ENCODE data around the gene CSRP2. TPM values are rescaled to one million over a fixed set of nuclear protein-coding genes. Genes with fewer than 3 reads are reported as not detected.
A peak's percentile ranks its signal among the peaks of the same experiment; 100 is the strongest.

Gene CSRP2
- total RNA-seq, 2 donors from 2014 or later = 75.0 to 93.5 TPM

DNA sequence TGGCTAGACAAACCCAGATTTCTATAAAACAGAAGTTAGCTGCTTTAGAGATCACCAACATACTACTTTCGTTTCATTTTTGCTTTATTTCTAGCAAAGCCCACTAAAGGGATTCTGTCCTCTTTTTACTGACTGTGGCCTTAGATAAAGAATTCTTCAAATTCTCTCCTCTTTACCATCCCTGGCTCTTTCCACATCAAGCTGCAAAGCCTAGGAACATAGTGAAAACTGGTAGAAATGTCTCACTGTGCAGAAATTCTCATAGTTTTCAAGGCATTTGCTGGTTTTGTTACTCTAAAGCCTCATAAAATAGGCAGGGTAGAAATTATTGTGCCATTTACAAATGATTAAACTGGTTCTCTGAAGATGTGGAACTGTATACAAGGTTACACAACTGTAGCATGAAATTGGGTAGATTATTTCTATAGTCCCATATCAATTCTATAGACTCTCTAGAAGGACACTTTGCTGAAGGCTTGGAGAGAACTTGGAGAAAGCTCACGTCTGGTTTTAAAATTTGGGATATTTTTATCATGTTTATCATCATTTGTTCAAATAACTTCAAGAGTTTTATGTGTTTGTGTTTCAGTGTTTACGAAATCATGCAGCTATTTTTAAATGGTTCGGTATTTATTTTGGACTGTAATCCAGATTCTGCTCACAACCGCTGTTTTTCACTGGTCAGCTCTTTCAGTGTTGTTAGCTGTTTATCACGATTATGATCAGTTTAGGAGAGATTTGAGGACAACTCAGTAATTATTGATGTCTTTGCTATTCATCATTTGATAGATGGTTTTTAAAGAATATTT is 36.7 kb upstream of the CSRP2 start:
- Histone ChIP-seq H3K36me3 (no peaks in the 10 kb centered on the region), H3K27me3 (replicated peaks; ENCODE audit: insufficient read depth) (no peaks in the 10 kb centered on the region), H3K4me3 (peak overlapping the region; percentile 2), H3K4me1 (ENCODE audit: control insufficient read depth in 1 of 2, low read depth in 2 of 2) (peaks cover 12 to 62% of the 10 kb centered on the region in 2 donors), H3K27ac (peak overlapping the region; percentile 52 to 70), H3K9me3 (no peaks in the 10 kb centered on the region)
- no peak for DNase-seq (ENCODE audit: low spot score)
- TF ChIP-seq, protein P1, sequence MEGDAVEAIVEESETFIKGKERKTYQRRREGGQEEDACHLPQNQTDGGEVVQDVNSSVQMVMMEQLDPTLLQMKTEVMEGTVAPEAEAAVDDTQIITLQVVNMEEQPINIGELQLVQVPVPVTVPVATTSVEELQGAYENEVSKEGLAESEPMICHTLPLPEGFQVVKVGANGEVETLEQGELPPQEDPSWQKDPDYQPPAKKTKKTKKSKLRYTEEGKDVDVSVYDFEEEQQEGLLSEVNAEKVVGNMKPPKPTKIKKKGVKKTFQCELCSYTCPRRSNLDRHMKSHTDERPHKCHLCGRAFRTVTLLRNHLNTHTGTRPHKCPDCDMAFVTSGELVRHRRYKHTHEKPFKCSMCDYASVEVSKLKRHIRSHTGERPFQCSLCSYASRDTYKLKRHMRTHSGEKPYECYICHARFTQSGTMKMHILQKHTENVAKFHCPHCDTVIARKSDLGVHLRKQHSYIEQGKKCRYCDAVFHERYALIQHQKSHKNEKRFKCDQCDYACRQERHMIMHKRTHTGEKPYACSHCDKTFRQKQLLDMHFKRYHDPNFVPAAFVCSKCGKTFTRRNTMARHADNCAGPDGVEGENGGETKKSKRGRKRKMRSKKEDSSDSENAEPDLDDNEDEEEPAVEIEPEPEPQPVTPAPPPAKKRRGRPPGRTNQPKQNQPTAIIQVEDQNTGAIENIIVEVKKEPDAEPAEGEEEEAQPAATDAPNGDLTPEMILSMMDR (IDR thresholded peaks at IDR 0.05) = no peak
- no peak for ATAC-seq (ENCODE audit: insufficient number of reproducible peaks, low FRiP score, low read depth)

DNA sequence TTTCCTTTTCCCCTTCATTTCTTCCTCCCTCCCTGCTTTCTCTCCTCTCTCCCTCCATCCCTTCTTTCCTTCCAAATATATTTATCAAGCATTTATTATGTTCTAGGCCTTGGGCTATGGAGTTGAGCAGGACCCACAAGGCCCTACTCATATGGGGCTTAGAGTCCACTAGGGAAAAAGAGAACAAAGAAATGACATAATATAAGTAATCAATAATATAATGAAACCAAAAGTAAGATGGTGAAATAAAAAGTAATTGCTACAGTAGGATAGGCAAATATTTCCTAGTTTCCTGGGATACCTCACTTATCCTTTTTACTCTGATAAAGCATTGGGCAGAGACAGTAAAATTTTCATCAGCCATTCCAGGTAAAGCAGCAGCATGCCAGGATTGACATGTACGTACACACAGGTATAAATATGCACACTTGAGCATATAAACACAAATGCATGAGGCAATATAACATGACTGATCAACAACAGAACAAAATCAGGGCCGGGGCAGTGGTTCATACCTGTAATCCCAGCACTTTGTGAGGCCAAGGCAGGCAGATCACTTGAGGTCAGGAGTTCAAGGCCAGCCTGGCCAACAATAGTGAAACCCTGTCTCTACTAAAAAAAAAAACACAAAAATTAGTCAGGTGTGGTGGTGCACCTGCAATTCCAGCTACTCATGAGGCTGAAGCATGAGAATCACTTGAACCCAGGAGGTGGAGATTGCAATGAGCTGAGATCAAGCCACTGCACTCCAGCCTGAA is 35.5 kb upstream of the CSRP2 start:
- DNase-seq (ENCODE audit: low spot score) = no peak
- TF ChIP-seq, protein P1 (IDR thresholded peaks at IDR 0.05) = no peak
- Histone ChIP-seq H3K9me3 (no peaks in the 10 kb centered on the region), H3K4me3 (no peak overlapping the region), H3K4me1 (ENCODE audit: control insufficient read depth in 1 of 2, low read depth in 2 of 2) (peaks cover 12 to 51% of the 10 kb centered on the region in 2 donors), H3K27me3 (replicated peaks; ENCODE audit: insufficient read depth) (no peaks in the 10 kb centered on the region), H3K36me3 (no peaks in the 10 kb centered on the region), H3K27ac (peak overlapping the region; percentile 30 to 70)
- ATAC-seq (ENCODE audit: insufficient number of reproducible peaks, low FRiP score, low read depth) = no peak

DNA sequence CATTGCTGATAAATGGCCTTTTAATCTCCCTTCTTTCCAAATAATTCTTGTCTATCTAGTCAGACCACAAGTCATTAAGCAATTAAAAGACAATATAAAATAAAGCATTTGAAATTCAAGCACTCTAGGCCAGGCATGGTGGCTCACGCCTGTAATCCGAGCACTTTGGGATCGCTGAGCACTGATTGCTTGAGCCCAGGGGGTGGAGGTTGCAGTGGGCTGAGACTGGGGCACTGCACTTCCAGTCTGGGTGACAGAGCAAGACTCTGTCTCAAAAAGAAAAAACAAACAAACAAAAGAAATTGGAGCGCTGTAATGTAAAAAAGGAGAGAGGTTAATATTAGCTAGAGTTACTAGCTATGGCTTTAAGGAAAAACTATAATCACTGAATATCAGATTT is 30.5 kb upstream of the CSRP2 start:
- Histone ChIP-seq H3K27ac (no peak overlapping the region), H3K27me3 (replicated peaks; ENCODE audit: insufficient read depth) (no peaks in the 10 kb centered on the region), H3K36me3 (no peaks in the 10 kb centered on the region), H3K4me1 (ENCODE audit: control insufficient read depth in 1 of 2, low read depth in 2 of 2) (peaks cover 7 to 25% of the 10 kb centered on the region in 2 donors), H3K9me3 (no peaks in the 10 kb centered on the region), H3K4me3 (no peak overlapping the region)
- DNase-seq (ENCODE audit: low spot score) (no peak), ATAC-seq (ENCODE audit: insufficient number of reproducible peaks, low FRiP score, low read depth) (no peak)
- TF ChIP-seq, protein P1 (IDR thresholded peaks at IDR 0.05) = no peak

DNA sequence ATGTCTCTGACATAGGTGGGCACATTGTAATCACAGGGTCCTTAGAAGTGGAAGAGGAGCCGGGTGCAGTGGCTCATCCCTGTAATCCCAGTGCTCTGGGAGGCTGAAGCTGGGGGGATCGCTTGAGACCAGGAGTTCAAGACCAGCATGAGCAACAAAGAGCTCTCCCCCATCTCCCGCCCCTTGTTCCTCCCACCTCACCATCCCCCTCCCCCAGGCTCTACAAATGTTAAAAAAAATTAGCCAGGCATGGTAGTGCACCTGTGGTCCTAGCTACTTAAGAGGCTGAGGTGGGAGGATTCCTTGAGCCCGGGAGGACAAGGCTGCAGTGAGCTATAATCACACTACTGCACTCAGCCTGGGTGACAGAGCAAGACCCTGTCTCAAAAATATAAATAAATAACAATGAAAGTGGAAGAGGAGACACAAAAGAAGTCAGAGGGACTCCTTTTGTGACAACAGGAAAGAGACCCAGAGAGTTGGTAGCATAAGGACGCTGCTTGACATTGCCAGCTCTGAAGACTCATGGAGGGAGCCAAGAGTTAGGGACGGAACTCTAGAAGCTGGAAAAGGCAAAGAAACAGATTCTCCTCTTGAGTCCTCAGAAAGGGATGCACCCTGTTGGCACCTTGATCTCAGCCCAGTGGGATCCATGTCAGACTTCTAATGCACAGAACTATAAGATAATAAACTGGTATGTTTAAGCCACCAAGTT is 29.6 kb upstream of the CSRP2 start:
- TF ChIP-seq, protein P1 (IDR thresholded peaks at IDR 0.05) = no peak
- ATAC-seq (ENCODE audit: insufficient number of reproducible peaks, low FRiP score, low read depth) = no peak
- H3K36me3 ChIP-seq = no peaks in the 10 kb centered on the region

More for the DNA sequence above, 29.6 kb upstream of the CSRP2 start:
- H3K27ac ChIP-seq = no peak overlapping the region
- no peak overlapping the region for H3K4me3 ChIP-seq
- no peak for DNase-seq (ENCODE audit: low spot score)
- peaks cover 4 to 17% of the 10 kb centered on the region in 2 donors for H3K4me1 ChIP-seq (ENCODE audit: control insufficient read depth in 1 of 2, low read depth in 2 of 2)
- H3K27me3 ChIP-seq (replicated peaks; ENCODE audit: insufficient read depth) = no peaks in the 10 kb centered on the region
- H3K9me3 ChIP-seq = no peaks in the 10 kb centered on the region
